WTC11 (cell line): ENCODE results near the gene MSH3. TPM values are rescaled to one million over a fixed set of nuclear protein-coding genes. Genes with fewer than 3 reads are reported as not detected.

Experiments used
- ATAC-seq: fragments of 200-7000 bp; cut with Tn5 transposase; 2 replicates; pipeline ENCODE4 v1.10.0; 2021; ENCODE audit warnings: mild to moderate bottlenecking, moderate library complexity
- CTCF ChIA-PET: fragments of 300-600 bp; sonication (Branson Sonifier 250); formaldehyde crosslinking; loops from one replicate; lab custom pipeline; 2021; ENCODE audit warnings: antibody characterized with exemption; lab: Charles Lee
- POLR2A ChIA-PET: fragments of 350-600 bp; sonication (Branson Sonifier 250); formaldehyde crosslinking; loops from one replicate; lab custom pipeline; 2021; ENCODE audit warnings: antibody characterized with exemption; lab: Charles Lee
- DNase-seq: peaks from one replicate; pipeline ENCODE4 v3.0.0; 2021; ENCODE audit warnings: low spot score
- H3K27ac Mint-ChIP-seq: 2 replicates; pipeline ENCODE4 v1.8.0; 2021; ENCODE audit warnings: mixed read lengths
- H3K27me3 Mint-ChIP-seq: 2 replicates; pipeline ENCODE4 v1.8.0; 2021; ENCODE audit warnings: low read depth, mild to moderate bottlenecking, moderate library complexity, mixed read lengths
- H3K36me3 Mint-ChIP-seq: 2 replicates; pipeline ENCODE4 v1.8.0; 2021; ENCODE audit warnings: mixed read lengths
- H3K4me1 Mint-ChIP-seq: 2 replicates; pipeline ENCODE4 v1.8.0; 2022; ENCODE audit warnings: mixed read lengths
- H3K4me3 Mint-ChIP-seq: 2 replicates; pipeline ENCODE4 v1.8.0; 2021; ENCODE audit warnings: mild to moderate bottlenecking, moderate library complexity, mixed read lengths
- H3K9me3 Mint-ChIP-seq: 2 replicates; pipeline ENCODE4 v1.8.0; 2021; ENCODE audit warnings: mixed read lengths
- CREB1 ChIP-seq: sonication (generic); formaldehyde crosslinking; IDR thresholded peaks from 2 replicates; pipeline ENCODE4 v1.8.0; 2023; ENCODE audit warnings: mild to moderate bottlenecking, missing genetic modification reagents
- E2F5 ChIP-seq: sonication (generic); formaldehyde crosslinking; IDR thresholded peaks from 2 replicates; pipeline ENCODE4 v1.8.1; 2022; ENCODE audit warnings: mild to moderate bottlenecking, moderate library complexity, missing genetic modification reagents
- FOXJ3 ChIP-seq: sonication (generic); formaldehyde crosslinking; IDR thresholded peaks from 2 replicates; pipeline ENCODE4 v1.9.0; 2021; ENCODE audit warnings: missing genetic modification reagents, mild to moderate bottlenecking, borderline replicate concordance
- GABPB1 ChIP-seq: sonication (generic); formaldehyde crosslinking; IDR thresholded peaks from 2 replicates; pipeline ENCODE4 v1.8.1; 2023; ENCODE audit warnings: mild to moderate bottlenecking, missing genetic modification reagents
- GTF2I ChIP-seq: fragments of 250-450 bp; sonication (Bioruptor Pico); conservative IDR thresholded peaks from 2 replicates; pipeline ENCODE4 v1.4.0; 2021; ENCODE audit warnings: mild to moderate bottlenecking
- IRF2 ChIP-seq: sonication (generic); formaldehyde crosslinking; IDR thresholded peaks from 2 replicates; pipeline ENCODE4 v1.8.0; 2022; ENCODE audit warnings: low read depth, missing genetic modification reagents, borderline replicate concordance
- MYBL2 ChIP-seq: sonication (generic); formaldehyde crosslinking; IDR thresholded peaks from 2 replicates; pipeline ENCODE4 v1.8.1; 2023; ENCODE audit warnings: mild to moderate bottlenecking, moderate library complexity, missing genetic modification reagents
- PRRX2 ChIP-seq: fragments of 250-450 bp; sonication (Bioruptor Pico); IDR thresholded peaks from 2 replicates; pipeline ENCODE4 v1.8.0; 2021; ENCODE audit warnings: mild to moderate bottlenecking
- RELA ChIP-seq: sonication (generic); formaldehyde crosslinking; IDR thresholded peaks from 2 replicates; pipeline ENCODE4 v1.8.1; 2022; ENCODE audit warnings: missing genetic modification reagents, mild to moderate bottlenecking, borderline replicate concordance
- ZNF121 ChIP-seq: sonication (generic); formaldehyde crosslinking; IDR thresholded peaks from 2 replicates; pipeline ENCODE4 v1.8.0; 2023; ENCODE audit warnings: missing genetic modification reagents
- ZNF263 ChIP-seq: sonication (generic); formaldehyde crosslinking; IDR thresholded peaks from 2 replicates; pipeline ENCODE4 v1.8.1; 2022; ENCODE audit warnings: low read depth, mild to moderate bottlenecking, moderate library complexity, missing genetic modification reagents
- ZNF317 ChIP-seq: sonication (generic); formaldehyde crosslinking; IDR thresholded peaks from 2 replicates; pipeline ENCODE4 v1.8.1; 2023; ENCODE audit warnings: low read depth, mild to moderate bottlenecking, moderate library complexity, missing genetic modification reagents, borderline replicate concordance
- ZNF512 ChIP-seq: sonication (generic); formaldehyde crosslinking; IDR thresholded peaks from 2 replicates; pipeline ENCODE4 v1.8.1; 2022; ENCODE audit warnings: missing genetic modification reagents, borderline replicate concordance
- ZNF532 ChIP-seq: fragments of 250-450 bp; sonication (Bioruptor Pico); IDR thresholded peaks from 2 replicates; pipeline ENCODE4 v1.9.0; 2021; ENCODE audit warnings: mild to moderate bottlenecking, borderline replicate concordance
- total RNA-seq: library from RNA; stranded (reverse); gene quantifications from 3 replicates; pipeline ENCODE4 v1.2.3, GENCODE V29; 2021
- TF ChIP-seq, protein P1 (sequence below): sonication (generic); formaldehyde crosslinking; IDR thresholded peaks from 2 replicates; pipeline ENCODE4 v1.8.1; 2023; ENCODE audit warnings: mild to moderate bottlenecking, missing genetic modification reagents, moderate library complexity
- TF ChIP-seq, protein P2 (sequence below): fragments of 200-600 bp; IDR thresholded peaks from 2 replicates; pipeline ENCODE4 v1.8.0; 2022; ENCODE audit warnings: antibody characterized with exemption
- TF ChIP-seq, protein P3 (sequence below): sonication (generic); formaldehyde crosslinking; IDR thresholded peaks from 2 replicates; pipeline ENCODE4 v1.8.0; 2022; ENCODE audit warnings: mild to moderate bottlenecking, missing genetic modification reagents

MSH3 gene
- total RNA-seq, 1 experiment from 2014 or later = 14.6 TPM

- TF ChIP-seq, protein P1, sequence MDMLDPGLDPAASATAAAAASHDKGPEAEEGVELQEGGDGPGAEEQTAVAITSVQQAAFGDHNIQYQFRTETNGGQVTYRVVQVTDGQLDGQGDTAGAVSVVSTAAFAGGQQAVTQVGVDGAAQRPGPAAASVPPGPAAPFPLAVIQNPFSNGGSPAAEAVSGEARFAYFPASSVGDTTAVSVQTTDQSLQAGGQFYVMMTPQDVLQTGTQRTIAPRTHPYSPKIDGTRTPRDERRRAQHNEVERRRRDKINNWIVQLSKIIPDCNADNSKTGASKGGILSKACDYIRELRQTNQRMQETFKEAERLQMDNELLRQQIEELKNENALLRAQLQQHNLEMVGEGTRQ (CRISPR knock-in tag) = no peak
- no peak for TF ChIP-seq ZNF532 (CRISPR knock-in tag)
- no peak for TF ChIP-seq GABPB1 (CRISPR knock-in tag)
- no peak for TF ChIP-seq ZNF317 (CRISPR knock-in tag)
- no peak for TF ChIP-seq ZNF121 (CRISPR knock-in tag)
- no peak for TF ChIP-seq IRF2
- TF ChIP-seq, all 79 proteins: peak for 0
- no peaks in the 10 kb centered on the region for H3K36me3 Mint-ChIP-seq
- H3K4me1 Mint-ChIP-seq = no peaks in the 10 kb centered on the region
- CTCF ChIA-PET = no interaction called here
- H3K4me3 Mint-ChIP-seq = no peak overlapping the region
- POLR2A ChIA-PET = no interaction called here
- no peak for DNase-seq
- H3K27ac Mint-ChIP-seq = no peak overlapping the region
- H3K9me3 Mint-ChIP-seq = peaks cover 15% of the 10 kb centered on the region
- no peak for ATAC-seq
- H3K27me3 Mint-ChIP-seq = no peaks in the 10 kb centered on the region
Measured at GRCh38 chr5:80607343-80607742, 47.1 kb upstream of the MSH3 start.

DNA sequence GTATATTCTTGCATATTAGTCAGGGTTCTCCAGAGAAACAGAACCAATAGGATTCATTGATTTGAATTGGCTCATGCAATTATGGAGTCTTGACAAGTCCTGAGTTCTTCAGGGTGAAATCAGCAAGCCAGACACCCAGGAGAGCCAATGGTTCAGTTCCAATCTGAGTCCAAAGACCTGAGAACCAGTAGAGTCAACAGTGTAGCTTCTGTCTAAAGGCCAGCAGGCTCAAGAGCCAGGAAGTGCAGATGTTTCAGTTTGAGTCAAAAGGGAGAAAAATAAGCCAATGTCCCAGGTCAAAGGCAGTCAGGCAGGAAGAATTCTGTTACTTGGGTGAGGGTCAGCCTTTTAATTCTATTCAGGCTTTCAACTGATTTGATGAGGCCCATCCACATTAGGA is 46.6 kb upstream of the MSH3 start:
- DNase-seq = no peak
- ChIA-PET CTCF (no interaction called here), POLR2A (no interaction called here)
- Mint-ChIP-seq H3K27ac (no peak overlapping the region), H3K4me3 (no peak overlapping the region), H3K27me3 (no peaks in the 10 kb centered on the region), H3K9me3 (peaks cover 15% of the 10 kb centered on the region), H3K36me3 (no peaks in the 10 kb centered on the region), H3K4me1 (no peaks in the 10 kb centered on the region)
- no peak for ATAC-seq
- TF ChIP-seq FOXJ3 = no peak
- no peak for TF ChIP-seq E2F5
- TF ChIP-seq MYBL2 (CRISPR knock-in tag) = no peak
- TF ChIP-seq RELA = no peak
- TF ChIP-seq, protein P2, sequence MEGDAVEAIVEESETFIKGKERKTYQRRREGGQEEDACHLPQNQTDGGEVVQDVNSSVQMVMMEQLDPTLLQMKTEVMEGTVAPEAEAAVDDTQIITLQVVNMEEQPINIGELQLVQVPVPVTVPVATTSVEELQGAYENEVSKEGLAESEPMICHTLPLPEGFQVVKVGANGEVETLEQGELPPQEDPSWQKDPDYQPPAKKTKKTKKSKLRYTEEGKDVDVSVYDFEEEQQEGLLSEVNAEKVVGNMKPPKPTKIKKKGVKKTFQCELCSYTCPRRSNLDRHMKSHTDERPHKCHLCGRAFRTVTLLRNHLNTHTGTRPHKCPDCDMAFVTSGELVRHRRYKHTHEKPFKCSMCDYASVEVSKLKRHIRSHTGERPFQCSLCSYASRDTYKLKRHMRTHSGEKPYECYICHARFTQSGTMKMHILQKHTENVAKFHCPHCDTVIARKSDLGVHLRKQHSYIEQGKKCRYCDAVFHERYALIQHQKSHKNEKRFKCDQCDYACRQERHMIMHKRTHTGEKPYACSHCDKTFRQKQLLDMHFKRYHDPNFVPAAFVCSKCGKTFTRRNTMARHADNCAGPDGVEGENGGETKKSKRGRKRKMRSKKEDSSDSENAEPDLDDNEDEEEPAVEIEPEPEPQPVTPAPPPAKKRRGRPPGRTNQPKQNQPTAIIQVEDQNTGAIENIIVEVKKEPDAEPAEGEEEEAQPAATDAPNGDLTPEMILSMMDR = no peak
- no peak for TF ChIP-seq PRRX2
- no peak for TF ChIP-seq CREB1
- TF ChIP-seq GTF2I (CRISPR knock-in tag) = no peak
- no peak for TF ChIP-seq ZNF532 (CRISPR knock-in tag)
- no peak for TF ChIP-seq ZNF512 (CRISPR knock-in tag)
- TF ChIP-seq, protein P3, sequence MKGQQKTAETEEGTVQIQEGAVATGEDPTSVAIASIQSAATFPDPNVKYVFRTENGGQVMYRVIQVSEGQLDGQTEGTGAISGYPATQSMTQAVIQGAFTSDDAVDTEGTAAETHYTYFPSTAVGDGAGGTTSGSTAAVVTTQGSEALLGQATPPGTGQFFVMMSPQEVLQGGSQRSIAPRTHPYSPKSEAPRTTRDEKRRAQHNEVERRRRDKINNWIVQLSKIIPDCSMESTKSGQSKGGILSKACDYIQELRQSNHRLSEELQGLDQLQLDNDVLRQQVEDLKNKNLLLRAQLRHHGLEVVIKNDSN (CRISPR knock-in tag) = no peak
- TF ChIP-seq ZNF263 = no peak
